Small intestine (tissue), 7 donors: ENCODE measurements around the gene BST1. TPM values are rescaled to one million over a fixed set of nuclear protein-coding genes. Genes with fewer than 3 reads are reported as not detected.
A peak's percentile ranks its signal among the peaks of the same experiment; 100 is the strongest.
"Not testable (repeated sequence)": the region's sequence is repeated elsewhere in the genome, so short reads cannot be mapped to it uniquely, and the experiment has no call there.

Source experiments
- DNase-seq, 2 donors: peaks; one replicate each; pipeline versions ENCODE4 v3.0.0 to v3.0.0-alpha.2; 2013
- FAIRE-seq: peaks from 2 replicates; lab custom pipeline; 2012; peaks lifted over from hg19 to GRCh38; lab: Jason Lieb, UNC
- H3K27ac ChIP-seq, 3 donors: one replicate each; pipeline ENCODE4 v1.5.1; 2013; ENCODE audit warnings: low read length in 2 of 3, mild to moderate bottlenecking in 2 of 3, control low read depth in 1 of 3, inconsistent platforms in 1 of 3, low read depth in 1 of 3, moderate library complexity in 1 of 3
- H3K27me3 ChIP-seq, 3 donors: one replicate each; pipeline ENCODE4 v1.6.1; 2013; ENCODE audit warnings: low read length in 3 of 3, inconsistent platforms in 1 of 3; ENCODE audit not compliant: control insufficient read depth in 3 of 3, insufficient read depth in 3 of 3
- H3K36me3 ChIP-seq, 3 donors: one replicate each; pipeline ENCODE4 v1.6.1; 2013; ENCODE audit warnings: low read length in 3 of 3, inconsistent platforms in 1 of 3, low read depth in 1 of 3, mild to moderate bottlenecking in 1 of 3, moderate library complexity in 1 of 3; ENCODE audit not compliant: control insufficient read depth in 3 of 3, insufficient read depth in 2 of 3
- H3K4me1 ChIP-seq, 3 donors: one replicate each; pipeline ENCODE4 v1.6.1; 2013; ENCODE audit warnings: low read length in 2 of 3, inconsistent platforms in 1 of 3, low read depth in 1 of 3, mild to moderate bottlenecking in 1 of 3, moderate library complexity in 1 of 3; ENCODE audit not compliant: control insufficient read depth in 3 of 3, insufficient read depth in 2 of 3
- H3K4me3 ChIP-seq, 3 donors: one replicate each; pipeline ENCODE4 v1.5.1; 2013; ENCODE audit warnings: low read length in 3 of 3, control low read depth in 1 of 3, inconsistent platforms in 1 of 3, low read depth in 1 of 3, mild to moderate bottlenecking in 1 of 3, moderate library complexity in 1 of 3
- H3K9me3 ChIP-seq, 2 donors: one replicate each; pipeline ENCODE4 v1.6.1; 2013; ENCODE audit warnings: low read depth in 1 of 2, low read length in 1 of 2; ENCODE audit not compliant: control insufficient read depth in 2 of 2, insufficient read depth in 1 of 2
- WGBS, 3 donors: extraction: QIAGEN DNeasy Blood & Tissue Kit; methylation state at CpG; one replicate each; pipeline ENCODE4 v1.1.7; 2013; 5-methylcytosine and 5-hydroxymethylcytosine counted together
- polyA plus RNA-seq, 4 donors: library from polyadenylated mRNA; stranded (reverse) in 3 of 4; unstranded in 1 of 4; fragments of 200-250 nt in 3 of 4; fragments of 120-200 nt in 1 of 4; gene quantifications; one replicate each; pipeline versions ENCODE4 v1.2.1 to v1.2.3, GENCODE V29; 2013
- donor health status: healthy with polysubstance abuse.
- donor health status: control.
- donor health status: control.
- donor health status: Bipolar disorder and iron deficiency.
- donor health status: healthy.

The BST1 gene
- polyA plus RNA-seq, 4 donors: 13.4 to 83.8 (median 56.6) TPM

- Histone ChIP-seq H3K27me3 (no peaks in the 10 kb centered on the region), H3K36me3 (peaks cover 0 to 2% (median 2%) of the 10 kb centered on the region in 3 donors), H3K4me1 (no peaks in the 10 kb centered on the region), H3K27ac (no peak overlapping the region), H3K4me3 (no peak overlapping the region), H3K9me3 (no peaks in the 10 kb centered on the region)
- DNase-seq (no peak), FAIRE-seq (no peak)
- WGBS, 3 donors: 55 to 62% (median 56%) methylated on average over 4 of the region's 4 CpGs
Measured at GRCh38 chr4:15757054-15757453, 54.2 kb downstream of the BST1 start.

- Histone ChIP-seq H3K27me3 (no peaks in the 10 kb centered on the region), H3K4me3 (no peak overlapping the region), H3K4me1 (no peaks in the 10 kb centered on the region), H3K36me3 (no peaks in the 10 kb centered on the region), H3K27ac (no peak overlapping the region), H3K9me3 (no peaks in the 10 kb centered on the region)
- FAIRE-seq: no peak
- 91 to 92% (median 91%) methylated on average over 4 of the region's 4 CpGs for WGBS, 3 donors
- no peak for DNase-seq
Measured at GRCh38 chr4:15758294-15758693, 55.4 kb downstream of the BST1 start.

- FAIRE-seq, H3K27ac ChIP-seq, H3K36me3 ChIP-seq, H3K9me3 ChIP-seq, H3K4me1 ChIP-seq, H3K27me3 ChIP-seq, H3K4me3 ChIP-seq, DNase-seq: not testable (repeated sequence)
Measured at GRCh38 chr4:15762460-15762859, 59.6 kb downstream of the BST1 start.

- Histone ChIP-seq H3K4me1 (no peaks in the 10 kb centered on the region), H3K27me3 (no peaks in the 10 kb centered on the region), H3K27ac (peak overlapping the region in 1 of 3 donors; percentile 38), H3K9me3 (no peaks in the 10 kb centered on the region), H3K4me3 (no peak overlapping the region), H3K36me3 (no peaks in the 10 kb centered on the region)
- no peak for DNase-seq
- 52 to 85% (median 65%) methylated on average over 6 of the region's 6 CpGs for WGBS, 3 donors
- no peak for FAIRE-seq
Measured at GRCh38 chr4:15765391-15765790, 62.5 kb downstream of the BST1 start.

GRCh38 chr4:15765910-15766697 lies 63.2 kb downstream of the BST1 start:
- DNase-seq (peak in 1 of 2 donors; percentile 54), FAIRE-seq (no peak)
- Histone ChIP-seq H3K27ac (peak overlapping the region in 1 of 3 donors; percentile 38), H3K9me3 (no peaks in the 10 kb centered on the region), H3K27me3 (no peaks in the 10 kb centered on the region), H3K4me1 (no peaks in the 10 kb centered on the region), H3K4me3 (no peak overlapping the region), H3K36me3 (no peaks in the 10 kb centered on the region)
- 41 to 64% (median 57%) methylated on average over 6 of the region's 6 CpGs for WGBS, 3 donors

- 78 to 85% (median 84%) methylated on average over 8 of the region's 8 CpGs for WGBS, 3 donors
- H3K4me3 ChIP-seq: no peak overlapping the region
- H3K36me3 ChIP-seq: no peaks in the 10 kb centered on the region
- no peaks in the 10 kb centered on the region for H3K9me3 ChIP-seq
- H3K27me3 ChIP-seq: no peaks in the 10 kb centered on the region
- peaks cover 0 to 2% (median 0%) of the 10 kb centered on the region in 3 donors for H3K4me1 ChIP-seq
- FAIRE-seq (no peak), DNase-seq (no peak)
- H3K27ac ChIP-seq: peak overlapping the region in 1 of 3 donors; percentile 12
Measured at GRCh38 chr4:15766821-15767220, 64.0 kb downstream of the BST1 start.

GRCh38 chr4:15769202-15769601 lies 66.3 kb downstream of the BST1 start:
- FAIRE-seq: no peak
- H3K27ac ChIP-seq: no peak overlapping the region
- 65 to 85% (median 66%) methylated on average over 2 of the region's 2 CpGs for WGBS, 3 donors
- H3K4me1 ChIP-seq: peaks cover 0 to 3% (median 2%) of the 10 kb centered on the region in 3 donors
- no peak for DNase-seq
- no peak overlapping the region for H3K4me3 ChIP-seq
- H3K27me3 ChIP-seq: no peaks in the 10 kb centered on the region
- H3K36me3 ChIP-seq: no peaks in the 10 kb centered on the region
- no peaks in the 10 kb centered on the region for H3K9me3 ChIP-seq

- Histone ChIP-seq H3K4me1 (peaks cover 0 to 3% (median 2%) of the 10 kb centered on the region in 3 donors), H3K4me3 (no peak overlapping the region), H3K27ac (no peak overlapping the region), H3K36me3 (no peaks in the 10 kb centered on the region), H3K27me3 (no peaks in the 10 kb centered on the region), H3K9me3 (no peaks in the 10 kb centered on the region)
- FAIRE-seq: no peak
- 31 to 50% (median 45%) methylated on average over 3 of the region's 3 CpGs for WGBS, 3 donors
- DNase-seq: no peak
Measured at GRCh38 chr4:15771216-15772058, 68.6 kb downstream of the BST1 start.
